ENCODE results near the gene TBC1D20.

TBC1D20 gene

GRCh38 chr20:432677-433299, 29.5 kb downstream of the TBC1D20 start:
- Histone ChIP-seq H3K9me3 (ENCODE audit: control insufficient read depth, insufficient read depth, low read length) (no peaks in the 10 kb centered on the region), H3K9ac (ENCODE audit: low read depth, low read length) (no peak overlapping the region), H3K36me3 (ENCODE audit: control insufficient read depth, insufficient read depth, low read length) (peaks cover 25% of the 10 kb centered on the region), H3K27me3 (ENCODE audit: control insufficient read depth, insufficient read depth, low read length) (peaks cover 21% of the 10 kb centered on the region), H3K4me3 (ENCODE audit: low read depth, low read length) (no peak overlapping the region), H3K4me1 (ENCODE audit: control insufficient read depth, insufficient read depth, low read length) (peaks cover 2% of the 10 kb centered on the region)

GRCh38 chr20:432208-432607, 30.1 kb downstream of the TBC1D20 start:
- H3K4me1 ChIP-seq (ENCODE audit: control insufficient read depth, insufficient read depth, low read length), result peaks cover 2% of the 10 kb centered on the region
- H3K9ac ChIP-seq (ENCODE audit: low read depth, low read length), result no peak overlapping the region
- H3K27me3 ChIP-seq (ENCODE audit: control insufficient read depth, insufficient read depth, low read length), result peaks cover 21% of the 10 kb centered on the region
- H3K36me3 ChIP-seq (ENCODE audit: control insufficient read depth, insufficient read depth, low read length), result peaks cover 26% of the 10 kb centered on the region
- H3K9me3 ChIP-seq (ENCODE audit: control insufficient read depth, insufficient read depth, low read length), result no peaks in the 10 kb centered on the region
- H3K4me3 ChIP-seq (ENCODE audit: low read depth, low read length), result no peak overlapping the region

GRCh38 chr20:431012-431904, 31.1 kb downstream of the TBC1D20 start:
- Histone ChIP-seq H3K27me3 (ENCODE audit: control insufficient read depth, insufficient read depth, low read length) (peaks cover 19% of the 10 kb centered on the region), H3K9ac (ENCODE audit: low read depth, low read length) (no peak overlapping the region), H3K36me3 (ENCODE audit: control insufficient read depth, insufficient read depth, low read length) (peaks cover 22% of the 10 kb centered on the region), H3K4me1 (ENCODE audit: control insufficient read depth, insufficient read depth, low read length) (peaks cover 2% of the 10 kb centered on the region), H3K4me3 (ENCODE audit: low read depth, low read length) (no peak overlapping the region), H3K9me3 (ENCODE audit: control insufficient read depth, insufficient read depth, low read length) (no peaks in the 10 kb centered on the region)

GRCh38 chr20:430091-430999, 32.0 kb downstream of the TBC1D20 start:
- H3K27me3 ChIP-seq (ENCODE audit: control insufficient read depth, insufficient read depth, low read length), result peaks cover 10% of the 10 kb centered on the region
- H3K4me1 ChIP-seq (ENCODE audit: control insufficient read depth, insufficient read depth, low read length), result peaks cover 2% of the 10 kb centered on the region
- peaks cover 17% of the 10 kb centered on the region for H3K36me3 ChIP-seq (ENCODE audit: control insufficient read depth, insufficient read depth, low read length)
- H3K9me3 ChIP-seq (ENCODE audit: control insufficient read depth, insufficient read depth, low read length), result no peaks in the 10 kb centered on the region
- no peak overlapping the region for H3K9ac ChIP-seq (ENCODE audit: low read depth, low read length)
- no peak overlapping the region for H3K4me3 ChIP-seq (ENCODE audit: low read depth, low read length)

GRCh38 chr20:428658-429200, 33.6 kb downstream of the TBC1D20 start:
- Histone ChIP-seq H3K4me3 (ENCODE audit: low read depth, low read length) (no peak overlapping the region), H3K9ac (ENCODE audit: low read depth, low read length) (no peak overlapping the region), H3K9me3 (ENCODE audit: control insufficient read depth, insufficient read depth, low read length) (no peaks in the 10 kb centered on the region), H3K36me3 (ENCODE audit: control insufficient read depth, insufficient read depth, low read length) (peaks cover 17% of the 10 kb centered on the region), H3K27me3 (ENCODE audit: control insufficient read depth, insufficient read depth, low read length) (peaks cover 4% of the 10 kb centered on the region), H3K4me1 (ENCODE audit: control insufficient read depth, insufficient read depth, low read length) (no peaks in the 10 kb centered on the region)

GRCh38 chr20:427849-428657, 34.3 kb downstream of the TBC1D20 start:
- Histone ChIP-seq H3K9me3 (ENCODE audit: control insufficient read depth, insufficient read depth, low read length) (no peaks in the 10 kb centered on the region), H3K4me3 (ENCODE audit: low read depth, low read length) (no peak overlapping the region), H3K27me3 (ENCODE audit: control insufficient read depth, insufficient read depth, low read length) (no peaks in the 10 kb centered on the region), H3K9ac (ENCODE audit: low read depth, low read length) (no peak overlapping the region), H3K4me1 (ENCODE audit: control insufficient read depth, insufficient read depth, low read length) (no peaks in the 10 kb centered on the region), H3K36me3 (ENCODE audit: control insufficient read depth, insufficient read depth, low read length) (peaks cover 17% of the 10 kb centered on the region)

GRCh38 chr20:427401-427800, 34.9 kb downstream of the TBC1D20 start:
- Histone ChIP-seq H3K36me3 (ENCODE audit: control insufficient read depth, insufficient read depth, low read length) (peaks cover 19% of the 10 kb centered on the region), H3K4me1 (ENCODE audit: control insufficient read depth, insufficient read depth, low read length) (no peaks in the 10 kb centered on the region), H3K27me3 (ENCODE audit: control insufficient read depth, insufficient read depth, low read length) (no peaks in the 10 kb centered on the region), H3K9ac (ENCODE audit: low read depth, low read length) (no peak overlapping the region), H3K4me3 (ENCODE audit: low read depth, low read length) (no peak overlapping the region), H3K9me3 (ENCODE audit: control insufficient read depth, insufficient read depth, low read length) (no peaks in the 10 kb centered on the region)

- peaks cover 26% of the 10 kb centered on the region for H3K36me3 ChIP-seq (ENCODE audit: control insufficient read depth, insufficient read depth, low read length)
These were observed 35.8 kb downstream of the TBC1D20 start for GRCh38 chr20:426566-426965.

GRCh38 chr20:421685-422250, 40.6 kb downstream of the TBC1D20 start:
- H3K9ac ChIP-seq (ENCODE audit: low read depth, low read length), result no peak overlapping the region
- no peaks in the 10 kb centered on the region for H3K27me3 ChIP-seq (ENCODE audit: control insufficient read depth, insufficient read depth, low read length)
- no peaks in the 10 kb centered on the region for H3K9me3 ChIP-seq (ENCODE audit: control insufficient read depth, insufficient read depth, low read length)
- H3K4me1 ChIP-seq (ENCODE audit: control insufficient read depth, insufficient read depth, low read length), result no peaks in the 10 kb centered on the region
- H3K36me3 ChIP-seq (ENCODE audit: control insufficient read depth, insufficient read depth, low read length), result peaks cover 32% of the 10 kb centered on the region
- H3K4me3 ChIP-seq (ENCODE audit: low read depth, low read length), result no peak overlapping the region

More at GRCh38 chr20:426566-426965, 35.8 kb downstream of the TBC1D20 start:
- no peak overlapping the region for H3K4me3 ChIP-seq (ENCODE audit: low read depth, low read length)
- no peaks in the 10 kb centered on the region for H3K9me3 ChIP-seq (ENCODE audit: control insufficient read depth, insufficient read depth, low read length)
- H3K9ac ChIP-seq (ENCODE audit: low read depth, low read length), result no peak overlapping the region
- no peaks in the 10 kb centered on the region for H3K27me3 ChIP-seq (ENCODE audit: control insufficient read depth, insufficient read depth, low read length)
- no peaks in the 10 kb centered on the region for H3K4me1 ChIP-seq (ENCODE audit: control insufficient read depth, insufficient read depth, low read length)

GRCh38 chr20:420721-421574, 41.4 kb downstream of the TBC1D20 start:
- Histone ChIP-seq H3K36me3 (ENCODE audit: control insufficient read depth, insufficient read depth, low read length) (peaks cover 32% of the 10 kb centered on the region), H3K9me3 (ENCODE audit: control insufficient read depth, insufficient read depth, low read length) (no peaks in the 10 kb centered on the region), H3K9ac (ENCODE audit: low read depth, low read length) (no peak overlapping the region), H3K4me1 (ENCODE audit: control insufficient read depth, insufficient read depth, low read length) (no peaks in the 10 kb centered on the region), H3K4me3 (ENCODE audit: low read depth, low read length) (no peak overlapping the region), H3K27me3 (ENCODE audit: control insufficient read depth, insufficient read depth, low read length) (no peaks in the 10 kb centered on the region)
